ENCODE measurements around the gene CRHR2.

Gene CRHR2

GRCh38 chr7:30683306-30683705 is 1.1 kb upstream of the CRHR2 start:
- no peak for DNase-seq (ENCODE audit: low read depth)
- TF ChIP-seq, protein P1, sequence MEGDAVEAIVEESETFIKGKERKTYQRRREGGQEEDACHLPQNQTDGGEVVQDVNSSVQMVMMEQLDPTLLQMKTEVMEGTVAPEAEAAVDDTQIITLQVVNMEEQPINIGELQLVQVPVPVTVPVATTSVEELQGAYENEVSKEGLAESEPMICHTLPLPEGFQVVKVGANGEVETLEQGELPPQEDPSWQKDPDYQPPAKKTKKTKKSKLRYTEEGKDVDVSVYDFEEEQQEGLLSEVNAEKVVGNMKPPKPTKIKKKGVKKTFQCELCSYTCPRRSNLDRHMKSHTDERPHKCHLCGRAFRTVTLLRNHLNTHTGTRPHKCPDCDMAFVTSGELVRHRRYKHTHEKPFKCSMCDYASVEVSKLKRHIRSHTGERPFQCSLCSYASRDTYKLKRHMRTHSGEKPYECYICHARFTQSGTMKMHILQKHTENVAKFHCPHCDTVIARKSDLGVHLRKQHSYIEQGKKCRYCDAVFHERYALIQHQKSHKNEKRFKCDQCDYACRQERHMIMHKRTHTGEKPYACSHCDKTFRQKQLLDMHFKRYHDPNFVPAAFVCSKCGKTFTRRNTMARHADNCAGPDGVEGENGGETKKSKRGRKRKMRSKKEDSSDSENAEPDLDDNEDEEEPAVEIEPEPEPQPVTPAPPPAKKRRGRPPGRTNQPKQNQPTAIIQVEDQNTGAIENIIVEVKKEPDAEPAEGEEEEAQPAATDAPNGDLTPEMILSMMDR (IDR thresholded peaks at IDR 0.05; ENCODE audit: low read depth, low read length, missing control alignments), result no peak
- no peak overlapping the region for H3K4me3 ChIP-seq (ENCODE audit: low read depth, low read length)

DNA sequence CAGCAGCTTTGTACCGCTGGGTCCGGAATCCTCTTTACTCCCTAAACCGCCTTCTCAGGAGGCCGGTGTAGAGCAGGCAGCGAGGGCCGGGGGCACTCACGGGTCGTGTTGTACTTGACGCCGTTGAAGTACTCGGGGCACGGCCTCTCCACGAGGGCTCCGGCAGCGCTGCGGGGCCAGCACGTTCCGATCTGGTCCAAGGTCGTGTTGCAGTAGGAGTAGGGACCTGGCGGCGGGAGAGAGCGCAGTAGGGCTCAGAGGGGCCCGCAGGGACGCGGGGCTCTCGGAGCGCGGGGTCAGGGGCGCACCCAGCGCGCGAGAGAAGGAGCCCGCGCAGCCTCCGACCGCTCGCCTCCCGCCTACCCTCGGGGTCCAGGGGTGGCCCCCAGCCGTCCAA is 443 bp downstream of the CRHR2 start:
- TF ChIP-seq, protein P1 (IDR thresholded peaks at IDR 0.05; ENCODE audit: low read depth, low read length, missing control alignments), result no peak
- DNase-seq (ENCODE audit: low read depth), result no peak
- H3K4me3 ChIP-seq (ENCODE audit: low read depth, low read length), result peak overlapping the region; percentile 16

DNA sequence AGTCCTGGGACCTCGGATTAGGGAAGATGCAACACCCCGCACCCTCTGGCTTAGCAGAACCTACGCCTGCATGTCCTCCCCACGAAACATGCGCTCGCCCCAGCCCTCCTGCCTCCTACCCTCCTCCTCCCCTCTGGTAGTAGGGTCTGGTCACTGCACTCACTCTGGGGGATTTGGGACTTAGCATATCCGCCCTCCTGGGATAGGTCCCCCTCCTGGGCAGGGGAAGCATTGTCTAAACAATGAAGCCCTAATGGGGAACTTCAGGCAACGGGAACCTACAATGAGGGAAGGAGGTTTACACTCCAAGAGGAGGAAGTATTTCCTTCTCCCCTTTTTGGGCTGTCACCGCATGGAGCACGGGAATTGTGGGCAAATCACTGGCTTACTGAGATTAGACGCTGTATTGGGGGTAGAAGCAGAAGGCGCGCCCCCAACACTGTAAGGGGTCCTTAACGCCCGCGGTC is 892 bp downstream of the CRHR2 start:
- DNase-seq (ENCODE audit: low read depth), result no peak
- no peak overlapping the region for H3K4me3 ChIP-seq (ENCODE audit: low read depth, low read length)
- TF ChIP-seq, protein P1 (IDR thresholded peaks at IDR 0.05; ENCODE audit: low read depth, low read length, missing control alignments), result no peak

DNA sequence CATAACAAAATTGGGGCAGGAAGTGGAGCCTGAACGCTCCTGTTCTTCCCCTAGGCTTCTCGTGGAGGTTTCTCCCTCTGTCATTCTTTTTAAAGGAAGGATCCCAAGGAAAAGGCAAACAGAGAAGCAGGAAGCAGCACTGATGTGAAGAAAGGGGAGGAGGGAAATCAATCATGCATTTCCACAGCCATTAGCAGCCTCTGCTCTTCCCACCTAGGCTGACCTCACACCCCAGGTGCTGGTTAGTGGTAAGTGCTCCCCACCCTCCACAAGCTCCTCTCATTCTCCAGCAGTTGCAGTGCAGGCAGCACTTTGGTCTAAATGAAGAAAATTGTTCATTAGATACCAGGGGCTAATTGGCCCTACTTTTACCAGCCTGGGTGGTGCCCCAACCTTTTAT is 2.6 kb downstream of the CRHR2 start:
- TF ChIP-seq, protein P1 (IDR thresholded peaks at IDR 0.05; ENCODE audit: low read depth, low read length, missing control alignments), result no peak
- H3K4me3 ChIP-seq (ENCODE audit: low read depth, low read length), result no peak overlapping the region
- no peak for DNase-seq (ENCODE audit: low read depth)

GRCh38 chr7:30678805-30679204 is 3.5 kb downstream of the CRHR2 start:
- DNase-seq (ENCODE audit: low read depth), result no peak
- H3K4me3 ChIP-seq (ENCODE audit: low read depth, low read length), result no peak overlapping the region
- TF ChIP-seq, protein P1 (IDR thresholded peaks at IDR 0.05; ENCODE audit: low read depth, low read length, missing control alignments), result no peak

DNA sequence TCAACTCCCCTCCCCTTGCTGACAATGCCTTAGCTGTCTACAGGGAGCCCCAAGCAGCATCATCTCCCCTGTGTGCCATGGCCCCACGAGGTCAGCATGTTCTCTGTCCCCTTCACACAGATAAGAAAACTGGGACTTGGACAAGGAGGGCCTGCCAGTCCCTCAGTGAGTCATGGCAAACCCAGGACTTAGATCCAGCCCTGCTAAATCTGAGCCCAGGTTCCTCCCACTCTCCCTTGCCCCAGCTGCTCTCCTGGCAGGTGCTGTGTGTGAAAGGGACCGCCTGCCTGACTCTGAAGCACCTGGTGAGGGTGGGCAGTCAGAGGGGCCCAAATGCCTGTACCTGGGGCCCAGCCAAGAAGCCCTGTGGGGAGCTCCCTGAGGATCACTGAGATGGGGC is 7.4 kb downstream of the CRHR2 start:
- no peak overlapping the region for H3K4me3 ChIP-seq (ENCODE audit: low read depth, low read length)
- TF ChIP-seq, protein P1 (IDR thresholded peaks at IDR 0.05; ENCODE audit: low read depth, low read length, missing control alignments), result no peak
- DNase-seq (ENCODE audit: low read depth), result no peak

DNA sequence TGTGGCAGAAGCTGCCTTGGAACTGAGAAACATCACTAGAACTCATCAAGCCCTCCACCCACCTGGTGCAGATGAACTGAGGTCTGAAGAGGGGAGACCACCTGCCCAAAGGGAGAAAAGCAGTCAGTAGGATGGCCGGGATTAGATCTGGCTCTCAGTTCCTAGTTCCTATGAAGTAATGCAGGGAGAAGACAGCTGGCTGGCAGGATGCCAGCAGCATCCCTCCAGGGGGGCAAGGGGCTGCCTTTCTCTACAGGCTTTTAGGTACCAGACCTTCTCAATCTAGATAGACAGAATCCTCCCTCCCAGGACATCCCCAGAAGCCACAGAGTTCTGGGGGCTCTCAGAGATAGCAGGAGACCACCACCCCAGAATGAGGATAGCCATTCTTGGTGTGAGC is 7.8 kb downstream of the CRHR2 start:
- TF ChIP-seq, protein P1 (IDR thresholded peaks at IDR 0.05; ENCODE audit: low read depth, low read length, missing control alignments), result no peak
- DNase-seq (ENCODE audit: low read depth), result no peak

More for the DNA sequence above, 7.8 kb downstream of the CRHR2 start:
- no peak overlapping the region for H3K4me3 ChIP-seq (ENCODE audit: low read depth, low read length)
